ENCODE data around the gene UGT1A5.

Gene UGT1A5

GRCh38 chr2:233816771-233817170 lies 104.1 kb downstream of the UGT1A5 start:
- H3K27me3 ChIP-seq (ENCODE audit: insufficient read depth, low read depth, severe bottlenecking), result no peaks in the 10 kb centered on the region
- H3K27ac ChIP-seq, result no peak overlapping the region
- no peaks in the 10 kb centered on the region for H3K36me3 ChIP-seq
- peak; percentile 0 for DNase-seq
- no peak for TF ChIP-seq CTCF (IDR thresholded peaks at IDR 0.05; ENCODE audit: low read depth, low read length)
- H3K9me3 ChIP-seq (ENCODE audit: severe bottlenecking), result no peaks in the 10 kb centered on the region
- no peak overlapping the region for H3K4me3 ChIP-seq (ENCODE audit: low read depth, low read length)

GRCh38 chr2:233817361-233817911 lies 104.7 kb downstream of the UGT1A5 start:
- Histone ChIP-seq H3K9me3 (ENCODE audit: severe bottlenecking) (no peaks in the 10 kb centered on the region), H3K27ac (no peak overlapping the region), H3K4me3 (ENCODE audit: low read depth, low read length) (no peak overlapping the region), H3K27me3 (ENCODE audit: insufficient read depth, low read depth, severe bottlenecking) (no peaks in the 10 kb centered on the region), H3K36me3 (no peaks in the 10 kb centered on the region)
- DNase-seq, result no peak
- no peak for TF ChIP-seq CTCF (IDR thresholded peaks at IDR 0.05; ENCODE audit: low read depth, low read length)

- TF ChIP-seq CTCF (IDR thresholded peaks at IDR 0.05; ENCODE audit: low read depth, low read length), result no peak
- Histone ChIP-seq H3K36me3 (no peaks in the 10 kb centered on the region), H3K4me3 (ENCODE audit: low read depth, low read length) (no peak overlapping the region), H3K27ac (no peak overlapping the region), H3K27me3 (ENCODE audit: insufficient read depth, low read depth, severe bottlenecking) (no peaks in the 10 kb centered on the region), H3K9me3 (ENCODE audit: severe bottlenecking) (no peaks in the 10 kb centered on the region)
- peak; percentile 4 for DNase-seq
Measured at GRCh38 chr2:233817995-233818638, 105.4 kb downstream of the UGT1A5 start.

GRCh38 chr2:233818639-233819621 lies 106.2 kb downstream of the UGT1A5 start:
- H3K27ac ChIP-seq, result no peak overlapping the region
- no peaks in the 10 kb centered on the region for H3K27me3 ChIP-seq (ENCODE audit: insufficient read depth, low read depth, severe bottlenecking)
- H3K9me3 ChIP-seq (ENCODE audit: severe bottlenecking), result no peaks in the 10 kb centered on the region
- peak; percentile 2 for DNase-seq
- H3K4me3 ChIP-seq (ENCODE audit: low read depth, low read length), result no peak overlapping the region
- no peaks in the 10 kb centered on the region for H3K36me3 ChIP-seq
- TF ChIP-seq CTCF (IDR thresholded peaks at IDR 0.05; ENCODE audit: low read depth, low read length), result no peak

GRCh38 chr2:233819884-233820773 lies 107.4 kb downstream of the UGT1A5 start:
- H3K27ac ChIP-seq, result no peak overlapping the region
- no peaks in the 10 kb centered on the region for H3K9me3 ChIP-seq (ENCODE audit: severe bottlenecking)
- no peak overlapping the region for H3K4me3 ChIP-seq (ENCODE audit: low read depth, low read length)
- H3K36me3 ChIP-seq, result no peaks in the 10 kb centered on the region
- no peaks in the 10 kb centered on the region for H3K27me3 ChIP-seq (ENCODE audit: insufficient read depth, low read depth, severe bottlenecking)
- TF ChIP-seq CTCF (IDR thresholded peaks at IDR 0.05; ENCODE audit: low read depth, low read length), result no peak
- DNase-seq, result peak; percentile 1

Measured in WERI-Rb-1 (cell line).